Measurements from ENCODE around the gene KCTD6. TPM values are rescaled to one million over a fixed set of nuclear protein-coding genes. Genes with fewer than 3 reads are reported as not detected.

The KCTD6 gene
- total RNA-seq, 1 donor from 2014 or later = 23.5 TPM

DNA sequence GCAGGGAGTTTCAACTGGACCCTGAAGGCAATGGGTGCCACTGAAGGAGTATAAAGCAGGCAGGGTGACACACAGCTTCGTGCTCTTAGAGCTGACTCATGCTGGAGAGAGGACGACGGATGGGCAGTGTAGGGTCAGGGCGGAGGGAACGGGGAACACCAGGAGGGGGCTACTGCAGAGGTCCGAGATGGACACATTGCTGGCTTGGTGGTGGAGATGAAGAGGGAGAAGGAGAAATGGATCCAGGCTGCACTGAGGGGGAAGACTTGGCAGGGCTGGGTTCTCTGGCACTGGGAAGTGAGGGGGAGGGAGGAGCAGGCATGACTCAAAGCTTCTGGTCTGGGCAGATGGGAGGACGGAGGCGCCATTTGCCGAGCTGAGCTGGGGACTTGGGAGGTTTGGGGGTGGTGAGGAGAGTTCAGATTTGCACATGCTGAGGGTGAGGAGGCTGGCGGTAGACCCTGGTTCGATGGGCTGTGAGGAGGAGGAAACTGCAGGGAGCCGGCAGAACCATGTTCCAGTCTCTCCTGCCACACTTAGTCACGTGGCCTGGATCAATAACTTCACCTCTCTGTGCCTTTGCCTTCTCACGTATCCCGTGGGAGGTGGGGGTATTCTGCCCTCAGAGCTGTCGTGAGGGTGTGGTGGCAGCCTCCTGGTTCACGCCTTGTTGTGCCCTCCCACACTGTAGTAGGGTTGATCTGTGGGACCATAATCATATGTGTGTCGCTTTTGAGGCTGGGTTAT, 4.6 kb upstream of the KCTD6 start:
- Mint-ChIP-seq H3K9me3 (peaks cover 7% of the 10 kb centered on the region), H3K36me3 (no peaks in the 10 kb centered on the region), H3K27ac (no peak overlapping the region), H3K4me3 (no peak overlapping the region), H3K4me1 (ENCODE audit: unreplicated experiment) (peaks cover 33% of the 10 kb centered on the region), H3K27me3 (peaks cover 18% of the 10 kb centered on the region)
- TF ChIP-seq, protein P1, sequence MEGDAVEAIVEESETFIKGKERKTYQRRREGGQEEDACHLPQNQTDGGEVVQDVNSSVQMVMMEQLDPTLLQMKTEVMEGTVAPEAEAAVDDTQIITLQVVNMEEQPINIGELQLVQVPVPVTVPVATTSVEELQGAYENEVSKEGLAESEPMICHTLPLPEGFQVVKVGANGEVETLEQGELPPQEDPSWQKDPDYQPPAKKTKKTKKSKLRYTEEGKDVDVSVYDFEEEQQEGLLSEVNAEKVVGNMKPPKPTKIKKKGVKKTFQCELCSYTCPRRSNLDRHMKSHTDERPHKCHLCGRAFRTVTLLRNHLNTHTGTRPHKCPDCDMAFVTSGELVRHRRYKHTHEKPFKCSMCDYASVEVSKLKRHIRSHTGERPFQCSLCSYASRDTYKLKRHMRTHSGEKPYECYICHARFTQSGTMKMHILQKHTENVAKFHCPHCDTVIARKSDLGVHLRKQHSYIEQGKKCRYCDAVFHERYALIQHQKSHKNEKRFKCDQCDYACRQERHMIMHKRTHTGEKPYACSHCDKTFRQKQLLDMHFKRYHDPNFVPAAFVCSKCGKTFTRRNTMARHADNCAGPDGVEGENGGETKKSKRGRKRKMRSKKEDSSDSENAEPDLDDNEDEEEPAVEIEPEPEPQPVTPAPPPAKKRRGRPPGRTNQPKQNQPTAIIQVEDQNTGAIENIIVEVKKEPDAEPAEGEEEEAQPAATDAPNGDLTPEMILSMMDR (conservative IDR thresholded peaks at IDR 0.05) = no peak
- no peak for DNase-seq (ENCODE audit: extremely low spot score, unreplicated experiment)

DNA sequence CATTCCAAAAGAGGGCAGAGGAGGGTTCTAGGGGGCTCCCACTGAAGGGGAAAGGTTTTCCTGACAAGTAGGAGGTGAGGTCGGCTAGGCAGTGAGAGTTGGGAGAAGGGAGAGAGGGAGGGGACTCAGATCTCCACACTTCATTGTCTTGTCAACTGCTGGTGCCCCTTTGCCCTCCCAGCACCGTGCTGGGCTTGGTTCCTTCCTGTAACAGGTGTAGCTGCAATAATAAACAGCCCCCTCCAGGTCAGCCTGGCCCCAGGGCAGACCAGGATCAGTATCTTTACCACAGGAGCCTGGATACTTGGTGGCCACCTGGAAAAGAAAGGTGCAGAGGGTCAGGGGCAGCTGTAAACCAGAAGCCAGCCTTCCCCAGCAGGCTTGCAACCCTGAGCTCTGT, 2.9 kb upstream of the KCTD6 start:
- H3K4me1 Mint-ChIP-seq (ENCODE audit: unreplicated experiment) = peaks cover 42% of the 10 kb centered on the region
- TF ChIP-seq, protein P1 (conservative IDR thresholded peaks at IDR 0.05) = no peak
- peaks cover 7% of the 10 kb centered on the region for H3K9me3 Mint-ChIP-seq
- no peak for DNase-seq (ENCODE audit: extremely low spot score, unreplicated experiment)
- H3K27me3 Mint-ChIP-seq = peaks cover 16% of the 10 kb centered on the region
- no peak overlapping the region for H3K27ac Mint-ChIP-seq
- H3K36me3 Mint-ChIP-seq = no peaks in the 10 kb centered on the region
- peak overlapping the region; percentile 3 for H3K4me3 Mint-ChIP-seq

DNA sequence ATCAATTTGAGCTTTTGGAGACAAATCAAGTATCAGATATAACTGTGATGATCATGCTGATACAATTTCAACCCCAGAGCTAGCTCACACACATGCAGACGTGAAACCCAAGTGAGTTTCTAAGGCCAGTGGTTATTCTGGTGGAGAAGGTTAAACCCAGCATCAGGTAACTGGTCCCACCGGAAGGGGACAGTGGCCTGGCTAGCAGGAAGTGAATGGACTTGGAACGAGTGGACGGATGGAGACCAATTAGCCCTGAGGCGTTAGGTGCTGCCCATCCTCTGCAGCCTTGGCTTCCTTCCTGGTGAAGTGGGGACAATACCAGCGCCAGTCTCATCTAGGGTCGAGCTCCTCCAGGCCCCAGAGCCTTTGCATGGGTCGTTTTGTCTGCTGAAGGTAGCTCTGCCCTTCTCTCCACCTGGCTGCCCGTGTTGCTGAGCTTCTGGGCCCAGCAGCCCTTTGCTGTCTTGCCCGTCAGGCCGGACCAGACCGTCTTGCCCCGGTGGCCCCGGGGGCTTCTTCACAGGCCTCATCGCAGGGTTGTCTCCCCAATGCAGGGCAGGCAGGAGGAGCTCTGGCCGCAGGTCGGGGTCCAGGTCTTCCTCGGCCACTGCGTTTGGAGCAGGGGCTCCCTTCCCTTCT, 915 bp upstream of the KCTD6 start:
- H3K27ac Mint-ChIP-seq = peak overlapping the region; percentile 31
- peaks cover 55% of the 10 kb centered on the region for H3K4me1 Mint-ChIP-seq (ENCODE audit: unreplicated experiment)

DNA sequence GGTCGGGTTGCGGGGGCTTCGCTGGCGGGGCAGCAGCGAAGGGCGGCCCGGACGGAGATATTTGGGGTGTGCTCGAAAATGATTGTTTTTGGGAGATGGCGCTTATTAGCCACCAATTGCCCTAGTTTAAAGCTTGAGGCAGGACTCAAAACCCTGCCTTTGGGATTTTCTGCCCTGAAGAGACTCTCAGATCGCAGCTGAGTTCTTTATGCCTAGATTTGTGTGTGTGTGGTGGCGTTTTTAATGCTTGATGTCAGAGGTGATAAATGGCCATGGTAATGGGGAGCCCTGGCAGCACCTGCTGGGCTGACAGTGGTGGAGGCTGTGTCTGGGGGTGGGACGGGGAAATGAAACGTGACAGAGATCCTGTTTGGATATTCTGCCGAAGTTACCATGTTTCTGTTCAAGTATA, 604 bp downstream of the KCTD6 start:
- no peaks in the 10 kb centered on the region for H3K9me3 Mint-ChIP-seq
- no peaks in the 10 kb centered on the region for H3K36me3 Mint-ChIP-seq
- H3K27ac Mint-ChIP-seq = peak overlapping the region; percentile 72
- DNase-seq (ENCODE audit: extremely low spot score, unreplicated experiment) = no peak
- peaks cover 15% of the 10 kb centered on the region for H3K27me3 Mint-ChIP-seq
- peaks cover 59% of the 10 kb centered on the region for H3K4me1 Mint-ChIP-seq (ENCODE audit: unreplicated experiment)
- H3K4me3 Mint-ChIP-seq = peak overlapping the region; percentile 97
- TF ChIP-seq, protein P1 (conservative IDR thresholded peaks at IDR 0.05) = no peak

More for the DNA sequence above, 915 bp upstream of the KCTD6 start:
- Mint-ChIP-seq H3K36me3 (no peaks in the 10 kb centered on the region), H3K9me3 (peaks cover 6% of the 10 kb centered on the region), H3K4me3 (peak overlapping the region; percentile 84), H3K27me3 (peaks cover 15% of the 10 kb centered on the region)
- DNase-seq (ENCODE audit: extremely low spot score, unreplicated experiment) = no peak
- TF ChIP-seq, protein P1 (conservative IDR thresholded peaks at IDR 0.05) = no peak

DNA sequence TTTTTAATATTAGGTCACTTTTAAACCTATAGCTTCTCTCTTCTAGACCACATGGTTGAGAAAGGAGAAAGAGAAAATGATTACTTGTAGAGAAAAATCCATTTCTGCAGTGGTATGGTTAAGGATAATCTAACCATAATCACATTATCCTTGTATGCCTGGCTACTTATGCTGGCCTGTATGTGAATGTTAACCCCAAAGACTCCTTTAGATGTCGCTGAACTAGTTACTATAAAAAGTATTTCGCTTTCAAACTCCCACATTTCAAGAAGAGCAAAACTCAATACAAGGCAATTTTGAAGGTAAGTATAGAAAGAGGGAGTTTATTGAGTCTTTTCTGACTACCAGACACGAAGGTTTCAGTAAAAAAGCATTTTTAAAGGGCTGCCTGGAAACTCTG, 2.2 kb downstream of the KCTD6 start:
- H3K4me1 Mint-ChIP-seq (ENCODE audit: unreplicated experiment) = peaks cover 51% of the 10 kb centered on the region
- TF ChIP-seq, protein P1 (conservative IDR thresholded peaks at IDR 0.05) = no peak
- no peak for DNase-seq (ENCODE audit: extremely low spot score, unreplicated experiment)
- H3K27me3 Mint-ChIP-seq = peaks cover 3% of the 10 kb centered on the region
- H3K4me3 Mint-ChIP-seq = peak overlapping the region; percentile 97
- peak overlapping the region; percentile 58 for H3K27ac Mint-ChIP-seq
- no peaks in the 10 kb centered on the region for H3K9me3 Mint-ChIP-seq
- H3K36me3 Mint-ChIP-seq = peaks cover 7% of the 10 kb centered on the region
